NCI-H2107 (cell line): ENCODE measurements around the gene LMF1.
"Not testable (repeated sequence)": the region's sequence is repeated elsewhere in the genome, so short reads cannot be mapped to it uniquely, and the experiment has no call there.

Experiments used
- DNase-seq: peaks from one replicate; lab custom pipeline; 2025; lab: John Stamatoyannopoulos, UW

LMF1 gene

DNA sequence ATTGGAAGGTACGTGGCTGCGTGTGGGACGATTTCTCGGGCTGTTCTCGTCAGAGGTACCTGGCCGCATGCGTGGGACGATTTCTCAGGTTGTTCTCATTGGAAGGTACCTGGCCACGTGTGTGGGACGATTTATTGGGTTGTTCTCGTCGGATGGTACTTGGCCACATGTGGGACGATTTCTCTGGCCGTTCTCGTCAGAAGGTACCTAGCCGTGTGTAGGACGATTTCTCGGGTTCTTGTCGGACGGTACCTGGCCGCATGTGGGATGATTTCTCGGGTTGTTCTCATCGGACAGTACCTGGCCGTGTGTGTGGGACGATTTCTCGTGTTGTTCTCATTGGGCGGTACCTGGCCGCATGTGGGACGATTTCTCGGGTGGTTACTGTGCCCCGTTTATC is 120.1 kb downstream of the LMF1 start:
- DNase-seq = no peak

- DNase-seq = no peak
Measured at GRCh38 chr16:848510-849253, 122.1 kb downstream of the LMF1 start.

GRCh38 chr16:847681-848445 is 122.9 kb downstream of the LMF1 start:
- no peak for DNase-seq

DNA sequence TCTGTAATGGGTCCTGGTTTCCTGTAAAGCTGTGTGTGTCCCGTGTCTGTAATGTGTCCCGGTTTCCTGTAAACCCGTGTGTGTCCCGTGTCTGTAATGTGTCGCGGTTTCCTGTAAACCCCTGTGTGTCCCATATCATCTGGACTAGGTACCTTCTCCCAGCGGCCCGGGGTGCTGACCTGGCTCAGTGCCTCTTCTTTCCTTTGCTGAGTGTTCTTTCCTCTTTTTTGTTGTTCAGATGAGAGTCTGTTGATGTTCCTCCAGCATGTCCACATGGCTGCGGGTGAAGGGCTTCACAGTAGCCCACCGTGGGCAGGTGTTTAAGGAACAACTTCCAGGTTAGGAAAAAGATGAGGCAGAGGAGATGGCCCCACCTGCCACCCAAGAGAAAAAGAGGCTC is 123.6 kb downstream of the LMF1 start:
- no peak for DNase-seq

DNA sequence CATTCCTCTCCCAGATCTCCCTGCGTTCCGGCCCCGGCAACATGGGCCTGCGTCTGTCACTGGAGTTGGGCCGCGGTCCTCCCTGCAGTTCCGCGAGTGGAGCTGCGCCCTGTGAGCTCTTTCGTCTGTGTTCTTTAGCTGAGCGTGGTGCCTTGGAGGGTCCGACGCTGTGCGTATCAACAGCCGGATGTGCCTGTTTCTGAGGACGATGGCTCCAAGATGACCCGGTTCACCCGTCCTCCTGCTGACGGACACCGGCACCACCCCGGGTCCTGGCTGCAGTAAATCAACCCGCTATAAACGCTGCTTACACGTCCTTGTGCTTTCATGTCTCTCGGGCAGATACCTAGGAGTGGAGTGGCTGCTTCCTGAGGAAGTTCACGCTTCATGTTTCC is 125.4 kb downstream of the LMF1 start:
- DNase-seq = no peak

GRCh38 chr16:844638-845350 is 126.0 kb downstream of the LMF1 start:
- no peak for DNase-seq

DNA sequence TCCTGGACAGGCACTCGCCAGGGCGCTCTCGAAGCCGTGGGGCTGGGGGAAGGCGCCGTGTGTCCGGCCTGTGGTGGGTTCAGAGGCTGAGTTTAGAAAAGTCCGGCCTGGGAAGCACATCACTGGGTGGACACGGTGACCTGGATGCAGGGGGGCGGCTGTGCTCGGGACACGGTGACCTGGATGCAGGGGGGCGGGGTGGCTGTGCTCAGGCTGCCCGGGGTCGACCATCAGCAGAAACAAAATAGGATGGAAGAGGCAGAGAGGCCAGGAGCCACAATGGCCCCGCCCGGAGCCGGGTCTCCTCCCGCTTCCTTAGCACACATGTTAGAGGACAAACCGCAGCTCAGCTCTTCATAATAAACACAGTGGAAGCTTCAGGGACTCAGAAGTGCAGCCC is 127.0 kb downstream of the LMF1 start:
- no peak for DNase-seq

DNA sequence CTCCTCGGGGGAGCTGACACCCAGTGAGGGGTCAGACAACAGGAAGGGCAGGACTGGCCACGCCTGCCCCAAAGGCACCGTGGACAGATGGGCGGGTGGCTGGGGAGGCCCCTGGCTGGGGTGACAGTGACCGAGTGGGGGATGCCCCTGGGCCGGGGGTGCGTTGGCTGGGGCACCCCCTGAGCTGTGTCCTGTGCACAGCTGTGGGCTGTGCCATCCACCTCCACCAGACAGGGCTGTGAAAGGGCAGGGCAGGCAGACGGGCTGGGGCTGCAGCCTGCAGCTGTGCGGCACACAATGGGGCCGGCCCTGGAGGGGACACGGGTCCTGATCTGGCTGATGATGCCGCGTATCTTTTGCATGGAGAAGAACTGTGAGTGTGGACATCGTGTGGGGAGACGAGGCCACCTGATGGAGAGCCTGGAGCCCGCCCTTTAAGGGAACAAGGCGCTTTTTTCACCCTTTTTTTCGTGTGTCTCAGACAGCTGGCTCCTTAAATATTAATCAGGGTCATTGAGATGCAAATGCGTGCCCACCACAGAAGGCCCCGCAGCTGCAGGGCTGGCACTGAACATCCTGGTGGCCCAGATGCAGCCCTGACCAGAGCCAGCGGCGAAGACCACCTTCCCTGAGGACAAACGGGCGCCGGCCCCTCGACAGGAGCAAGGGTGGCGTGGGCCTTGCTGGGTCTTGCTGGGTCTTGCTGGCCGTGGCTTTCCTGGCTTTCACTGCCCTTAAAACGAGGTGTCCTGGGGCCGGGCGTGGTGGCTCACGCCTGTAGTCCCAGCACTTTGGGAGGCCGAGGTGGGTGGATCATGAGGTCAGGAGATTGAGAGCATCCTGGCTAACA is 127.8 kb downstream of the LMF1 start:
- DNase-seq = no peak

DNA sequence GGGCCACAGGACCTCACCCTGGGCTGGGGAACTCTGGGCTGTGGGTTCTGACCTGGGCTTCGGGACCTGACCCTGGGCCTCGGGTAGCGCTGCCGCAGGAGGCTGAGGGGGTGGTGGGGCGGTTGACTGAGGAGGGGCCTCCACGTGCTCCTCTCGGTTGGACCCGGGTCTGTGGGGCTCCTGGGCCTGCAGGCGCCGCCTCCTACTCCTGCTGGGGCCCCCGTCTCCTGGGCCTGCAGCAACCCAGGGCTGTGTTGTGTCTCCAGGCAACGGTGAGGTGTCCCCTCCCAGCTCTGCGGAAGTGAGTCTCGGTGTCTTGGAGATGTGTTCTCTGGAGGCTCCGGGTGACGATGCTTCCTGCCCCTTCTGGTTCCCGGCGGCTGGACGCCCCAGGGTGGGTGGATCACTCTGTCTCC is 128.7 kb downstream of the LMF1 start:
- no peak for DNase-seq

- DNase-seq = no peak
Measured at GRCh38 chr16:841455-842060, 129.2 kb downstream of the LMF1 start.

DNA sequence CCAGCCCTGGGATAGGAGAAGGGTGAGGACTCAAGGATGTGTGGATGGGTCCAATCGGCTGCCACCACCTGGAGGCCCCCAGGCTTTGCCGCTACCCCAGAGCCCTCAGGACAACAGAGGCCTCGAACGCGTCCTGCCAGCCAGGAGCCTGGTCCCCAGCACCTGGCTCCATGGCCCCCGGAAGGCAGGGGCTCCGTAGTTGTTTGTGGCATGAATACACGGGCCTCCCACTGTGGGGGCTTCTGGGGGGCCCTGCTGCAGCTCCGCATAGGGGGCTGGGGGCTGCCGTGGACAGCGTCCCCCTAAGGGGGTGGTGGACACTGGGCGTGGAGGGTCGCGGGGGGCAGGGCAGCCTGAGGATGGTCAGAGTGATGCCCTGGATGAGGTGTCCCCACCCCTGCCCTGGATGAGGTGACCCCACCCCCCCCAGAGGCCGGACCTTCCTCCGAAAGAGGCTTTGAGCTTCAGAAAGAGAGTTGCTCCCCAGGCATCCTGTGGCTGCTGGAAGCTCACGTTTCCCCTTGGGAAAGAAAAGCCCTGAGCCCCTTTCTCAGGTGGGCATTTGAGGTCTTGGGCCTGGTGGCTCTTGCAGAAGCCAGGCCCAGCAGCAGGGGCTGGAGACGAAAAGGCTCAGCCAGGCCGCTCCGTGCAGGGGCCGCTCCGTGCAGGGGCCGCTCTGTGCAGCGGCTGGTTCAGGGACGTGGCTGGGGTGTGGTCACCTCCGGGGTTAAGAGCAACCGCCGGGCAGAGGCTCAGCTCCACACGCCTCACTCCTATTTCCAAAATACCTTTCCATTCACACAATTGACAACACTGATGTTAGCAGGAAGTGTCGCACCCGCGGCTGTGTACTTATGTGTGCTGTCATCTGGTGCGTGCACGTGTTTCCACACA is 130.0 kb downstream of the LMF1 start:
- DNase-seq = no peak

GRCh38 chr16:839643-840408 is 131.0 kb downstream of the LMF1 start:
- no peak for DNase-seq

GRCh38 chr16:838741-839140 is 132.0 kb downstream of the LMF1 start:
- no peak for DNase-seq

DNA sequence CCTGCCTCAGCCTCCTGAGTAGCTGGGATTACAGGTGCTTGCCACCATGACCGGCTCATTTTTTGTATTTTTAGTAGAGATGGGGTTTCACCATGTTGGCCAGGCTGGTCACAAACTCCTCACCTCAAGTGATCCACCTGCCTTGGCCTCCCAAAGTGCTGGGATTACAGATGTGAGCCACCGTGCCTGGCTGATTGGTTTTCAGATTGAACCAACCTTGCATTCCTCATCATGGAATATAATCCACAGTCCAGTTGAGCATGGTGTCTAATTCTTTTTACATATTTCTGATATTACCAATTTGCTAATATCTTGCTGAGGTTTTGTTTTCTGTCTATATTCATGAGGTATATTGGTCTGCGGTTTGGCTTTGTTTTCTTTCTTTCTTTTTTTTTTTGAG is 134.0 kb downstream of the LMF1 start:
- DNase-seq = not testable (repeated sequence)

DNA sequence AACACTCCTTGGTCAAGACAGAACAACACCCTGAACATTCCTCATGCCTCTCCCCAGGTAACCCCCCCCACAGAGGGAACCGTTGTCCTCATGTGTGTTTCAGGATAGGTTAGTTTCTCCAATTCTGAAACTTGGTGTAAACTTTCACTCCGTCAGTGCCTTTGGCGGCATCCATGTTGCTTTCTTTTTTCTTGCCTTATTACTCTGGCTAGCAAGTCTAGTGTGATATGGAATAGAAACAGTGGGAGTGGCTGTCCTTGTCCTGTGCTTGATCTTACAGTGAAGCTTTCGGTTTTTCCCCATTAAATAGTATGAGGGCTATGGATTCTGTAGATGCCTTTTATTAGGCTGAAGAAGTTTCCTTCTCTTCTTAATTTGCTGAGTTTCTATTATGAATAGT is 134.6 kb downstream of the LMF1 start:
- no peak for DNase-seq

GRCh38 chr16:835373-835772 is 135.4 kb downstream of the LMF1 start:
- DNase-seq = no peak

DNA sequence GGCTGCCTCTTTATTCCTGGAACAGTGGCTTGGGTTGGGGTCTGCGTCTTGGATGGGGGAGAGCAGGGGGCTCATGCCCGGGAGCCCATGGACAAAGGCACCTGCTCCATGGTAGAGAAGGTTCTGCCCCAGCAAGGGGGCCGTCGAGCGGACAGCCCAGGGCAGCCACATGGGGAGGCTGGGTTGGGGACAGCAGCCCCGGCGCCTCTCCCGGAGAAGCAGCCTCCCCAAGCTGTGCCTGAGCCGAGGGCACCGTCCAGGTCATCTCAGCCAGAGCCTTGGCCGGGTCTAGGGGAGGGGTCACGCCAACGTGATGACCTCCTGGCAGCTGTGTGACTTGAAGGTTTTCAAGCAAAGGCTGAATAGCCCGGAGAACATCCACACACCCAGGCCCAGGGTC is 137.4 kb downstream of the LMF1 start:
- no peak for DNase-seq

DNA sequence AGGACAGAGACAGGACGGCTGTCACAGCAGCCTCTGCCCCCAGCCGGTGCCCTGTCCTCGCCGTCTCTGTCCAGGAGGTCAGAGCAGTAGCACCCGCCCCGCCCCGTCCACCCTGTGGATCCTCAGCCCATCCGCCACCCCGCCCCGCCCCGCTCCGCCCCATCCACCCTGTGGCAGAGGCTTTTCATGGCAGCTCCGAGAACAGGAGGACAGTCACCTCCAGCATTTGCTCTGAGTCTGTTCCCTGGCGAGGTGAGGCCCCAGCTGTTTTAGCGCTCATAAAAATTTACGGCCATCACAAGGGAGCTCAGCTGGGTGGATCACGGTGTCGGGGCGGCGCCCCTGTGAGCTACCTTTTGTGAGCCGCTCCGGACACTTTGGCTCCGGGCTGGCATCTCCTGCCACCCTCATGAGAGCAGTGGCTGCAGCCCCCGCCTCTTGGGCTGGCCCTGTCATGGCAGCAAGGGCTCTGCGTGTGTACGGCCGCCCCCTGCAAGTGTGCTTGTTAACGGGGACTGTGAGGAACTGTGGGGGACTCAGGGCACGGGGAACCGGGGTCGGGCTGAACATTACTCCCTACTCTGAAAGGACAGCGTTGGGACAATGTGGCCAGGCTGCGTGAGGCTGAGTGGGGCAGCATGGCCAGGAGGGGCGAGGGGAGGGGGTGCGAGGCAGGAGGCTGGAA is 138.0 kb downstream of the LMF1 start:
- DNase-seq = no peak
